Stromal cell of bone marrow (primary cell): ENCODE results near the gene LARP4.
"Not testable (repeated sequence)": the region's sequence is repeated elsewhere in the genome, so short reads cannot be mapped to it uniquely, and the experiment has no call there.

Experiments used
- DNase-seq: peaks from one replicate; pipeline ENCODE4 v3.0.0-alpha.2; 2012; ENCODE audit warnings: low read depth

Gene LARP4

GRCh38 chr12:50482571-50482970, 81.9 kb downstream of the LARP4 start:
- DNase-seq = no peak

GRCh38 chr12:50483488-50483887, 82.8 kb downstream of the LARP4 start:
- DNase-seq = no peak

- DNase-seq = no peak
These were observed 88.1 kb downstream of the LARP4 start for GRCh38 chr12:50488801-50489200.

- DNase-seq = not testable (repeated sequence)
These were observed 97.4 kb downstream of the LARP4 start for GRCh38 chr12:50498119-50498518.

- DNase-seq = peak; percentile 82
These were observed 104.4 kb downstream of the LARP4 start, which contains the start of gene DIP2B for GRCh38 chr12:50504798-50505674. DIP2B (plus strand) TSS chr12:50504985; CDS start chr12:50505141, 156 bp downstream.

GRCh38 chr12:50505675-50506530, 105.2 kb downstream of the LARP4 start:
- no peak for DNase-seq

GRCh38 chr12:50506753-50507473, 106.2 kb downstream of the LARP4 start:
- DNase-seq = no peak

- DNase-seq = no peak
These were observed 106.8 kb downstream of the LARP4 start for GRCh38 chr12:50507474-50507838.

GRCh38 chr12:50507930-50508329, 107.2 kb downstream of the LARP4 start:
- no peak for DNase-seq

- DNase-seq = no peak
These were observed 107.7 kb downstream of the LARP4 start for GRCh38 chr12:50508414-50508813.

- no peak for DNase-seq
These were observed 108.4 kb downstream of the LARP4 start for GRCh38 chr12:50508970-50509663.

- DNase-seq = no peak
These were observed 114.0 kb downstream of the LARP4 start for GRCh38 chr12:50514526-50515276.

- no peak for DNase-seq
These were observed 114.9 kb downstream of the LARP4 start for GRCh38 chr12:50515587-50515986.

GRCh38 chr12:50517421-50518048, 116.8 kb downstream of the LARP4 start:
- DNase-seq = no peak

GRCh38 chr12:50518090-50518489, 117.4 kb downstream of the LARP4 start:
- no peak for DNase-seq

- DNase-seq = no peak
These were observed 118.7 kb downstream of the LARP4 start for GRCh38 chr12:50519353-50519752.

GRCh38 chr12:50520416-50521207, 119.9 kb downstream of the LARP4 start:
- no peak for DNase-seq

- DNase-seq = not testable (repeated sequence)
These were observed 121.1 kb downstream of the LARP4 start for GRCh38 chr12:50521781-50522180.

- no peak for DNase-seq
These were observed 123.1 kb downstream of the LARP4 start for GRCh38 chr12:50523772-50524171.

- DNase-seq = no peak
These were observed 123.9 kb downstream of the LARP4 start for GRCh38 chr12:50524621-50525020.
